GM13976 (cell line): ENCODE measurements around the gene ZNF385D.

Experiments
- DNase-seq: peaks from one replicate; pipeline ENCODE4 v3.0.0; 2012; ENCODE audit warnings: low spot score
- in situ Hi-C: fragments of 300-500 bp; cut with MboI; formaldehyde crosslinking; loops from one replicate; pipeline ENCODE4 v1.12.0; 2022; ENCODE audit warnings: low sequenced_read_pairs, mixed read lengths, inconsistent platforms; ENCODE audit not compliant: unreplicated experiment
- TF ChIP-seq, protein P1 (sequence below): IDR thresholded peaks from 2 replicates; pipeline ENCODE4 v1.5.1; 2012; ENCODE audit warnings: borderline replicate concordance, mild to moderate bottlenecking; ENCODE audit not compliant: insufficient read depth; ENCODE audit errors: extremely low read depth, missing control alignments, control extremely low read depth

ZNF385D gene

DNA sequence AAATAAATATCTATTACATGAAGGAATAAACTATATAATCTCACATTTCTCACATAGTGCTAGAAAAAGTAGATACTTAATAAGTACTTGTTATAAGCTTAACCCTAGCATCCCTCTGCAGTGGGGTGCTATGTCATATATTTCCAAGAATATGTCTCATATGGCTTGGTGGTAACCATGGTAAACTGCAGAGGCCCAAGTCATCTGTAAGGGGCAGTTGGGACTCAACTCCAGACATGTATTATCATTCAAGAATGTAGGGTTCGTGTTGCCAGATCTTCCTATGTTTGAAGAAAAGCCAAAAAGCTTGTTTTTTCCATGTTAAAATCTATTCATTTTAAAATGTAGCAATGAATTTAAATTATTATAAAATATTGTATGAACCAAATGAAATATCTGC is 46.2 kb downstream of the ZNF385D start:
- no peak for DNase-seq
- TF ChIP-seq, protein P1, sequence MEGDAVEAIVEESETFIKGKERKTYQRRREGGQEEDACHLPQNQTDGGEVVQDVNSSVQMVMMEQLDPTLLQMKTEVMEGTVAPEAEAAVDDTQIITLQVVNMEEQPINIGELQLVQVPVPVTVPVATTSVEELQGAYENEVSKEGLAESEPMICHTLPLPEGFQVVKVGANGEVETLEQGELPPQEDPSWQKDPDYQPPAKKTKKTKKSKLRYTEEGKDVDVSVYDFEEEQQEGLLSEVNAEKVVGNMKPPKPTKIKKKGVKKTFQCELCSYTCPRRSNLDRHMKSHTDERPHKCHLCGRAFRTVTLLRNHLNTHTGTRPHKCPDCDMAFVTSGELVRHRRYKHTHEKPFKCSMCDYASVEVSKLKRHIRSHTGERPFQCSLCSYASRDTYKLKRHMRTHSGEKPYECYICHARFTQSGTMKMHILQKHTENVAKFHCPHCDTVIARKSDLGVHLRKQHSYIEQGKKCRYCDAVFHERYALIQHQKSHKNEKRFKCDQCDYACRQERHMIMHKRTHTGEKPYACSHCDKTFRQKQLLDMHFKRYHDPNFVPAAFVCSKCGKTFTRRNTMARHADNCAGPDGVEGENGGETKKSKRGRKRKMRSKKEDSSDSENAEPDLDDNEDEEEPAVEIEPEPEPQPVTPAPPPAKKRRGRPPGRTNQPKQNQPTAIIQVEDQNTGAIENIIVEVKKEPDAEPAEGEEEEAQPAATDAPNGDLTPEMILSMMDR = no peak
- in situ Hi-C loops = no loop called here

DNA sequence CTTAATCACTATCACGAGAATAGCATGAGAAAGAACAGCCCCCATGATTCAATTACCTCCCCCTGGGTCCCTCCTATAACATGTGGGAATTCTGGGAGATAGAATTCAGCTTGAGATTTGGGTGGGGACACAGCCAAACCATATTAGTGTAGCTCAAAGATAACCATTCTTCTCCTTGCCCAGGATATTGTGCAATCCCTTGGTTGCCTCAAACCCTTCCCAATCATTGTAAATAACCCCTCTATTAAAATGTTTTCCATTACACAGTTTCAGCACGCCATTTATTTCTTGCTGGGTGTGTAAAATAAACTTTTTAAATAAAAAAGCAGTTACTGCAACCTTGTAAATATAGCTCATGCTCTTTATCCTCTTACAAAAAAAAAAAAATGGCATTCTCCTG is 47.7 kb downstream of the ZNF385D start:
- no peak for DNase-seq
- in situ Hi-C loops = no loop called here
- TF ChIP-seq, protein P1 = no peak

DNA sequence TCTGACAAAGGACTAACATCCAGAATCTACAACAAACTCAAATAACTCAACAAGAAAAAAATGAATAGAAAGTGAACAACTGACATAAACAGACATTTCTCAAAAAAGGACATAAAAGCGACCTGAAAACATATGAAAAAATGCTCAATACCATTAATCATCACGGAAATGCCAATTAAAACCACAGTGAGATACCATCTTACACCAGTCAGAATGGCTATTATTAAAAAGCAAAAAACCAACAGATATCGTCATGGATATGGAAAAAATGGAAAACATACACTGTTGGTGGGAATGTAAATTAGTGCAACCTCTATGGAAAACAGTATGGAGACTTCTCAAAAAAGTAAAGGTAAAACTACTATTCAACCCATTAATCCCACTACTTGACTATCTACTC is 53.3 kb downstream of the ZNF385D start:
- in situ Hi-C loops = no loop called here
- DNase-seq = no peak
- TF ChIP-seq, protein P1 = no peak

DNA sequence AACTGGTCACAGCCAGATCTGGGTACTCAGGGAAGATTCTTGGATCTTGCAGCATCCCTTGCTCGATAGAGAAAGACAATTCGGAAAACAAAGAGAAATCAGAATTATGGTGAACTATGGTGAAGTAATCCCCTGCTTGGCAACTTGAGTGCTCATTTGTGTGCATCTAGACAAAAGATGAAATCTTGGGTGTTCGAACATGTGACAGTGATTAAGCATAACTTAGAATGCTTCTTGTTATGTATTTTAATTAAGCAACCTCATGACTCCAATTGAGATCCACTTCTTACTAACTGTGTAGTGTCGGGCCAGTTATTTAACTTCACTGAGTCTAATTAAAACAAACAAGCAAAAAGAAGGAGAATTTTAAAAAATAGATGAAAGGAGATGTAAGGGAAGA is 56.5 kb downstream of the ZNF385D start:
- DNase-seq = no peak
- in situ Hi-C loops = no loop called here
- TF ChIP-seq, protein P1 = no peak

DNA sequence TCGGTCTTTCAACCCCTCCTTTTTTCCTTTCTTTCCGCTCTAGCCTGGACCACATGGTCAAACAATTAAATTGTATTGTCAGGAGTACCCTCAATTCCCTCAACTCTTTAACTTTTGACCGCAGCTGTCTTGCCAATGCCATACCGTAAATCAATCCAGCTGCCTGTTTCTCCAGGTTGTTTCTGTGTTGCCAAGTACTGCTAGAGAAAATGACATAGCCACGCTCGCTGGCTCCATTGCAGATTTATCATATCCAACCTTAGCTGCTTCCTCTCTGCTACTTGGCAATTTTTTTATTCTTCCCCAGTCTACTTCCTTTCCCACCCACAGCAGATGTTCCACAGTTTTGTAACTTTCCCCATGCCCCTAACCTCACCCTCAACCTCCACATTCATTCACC is 60.0 kb downstream of the ZNF385D start:
- TF ChIP-seq, protein P1 = no peak
- in situ Hi-C loops = no loop called here
- DNase-seq = no peak

DNA sequence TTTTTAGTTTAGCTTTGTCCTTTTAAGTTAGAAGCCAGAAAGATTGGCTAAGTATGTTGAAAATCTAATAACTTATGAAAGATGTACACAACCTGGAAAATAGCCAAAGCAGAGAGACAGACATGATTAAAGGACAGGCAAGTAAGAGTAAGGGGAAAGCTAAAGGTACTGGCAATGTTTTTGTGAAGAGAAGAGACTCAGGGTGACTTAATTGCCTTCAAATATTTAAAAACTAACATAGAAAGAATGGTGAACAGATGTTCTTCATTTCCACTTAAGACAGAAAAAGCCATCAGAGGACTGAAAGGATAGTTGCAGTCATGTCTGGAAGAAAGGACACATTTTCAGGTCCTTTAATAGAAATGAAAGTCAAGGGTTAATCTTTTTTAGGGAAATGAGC is 68.8 kb downstream of the ZNF385D start:
- TF ChIP-seq, protein P1 = no peak
- DNase-seq = no peak
- in situ Hi-C loops = no loop called here

DNA sequence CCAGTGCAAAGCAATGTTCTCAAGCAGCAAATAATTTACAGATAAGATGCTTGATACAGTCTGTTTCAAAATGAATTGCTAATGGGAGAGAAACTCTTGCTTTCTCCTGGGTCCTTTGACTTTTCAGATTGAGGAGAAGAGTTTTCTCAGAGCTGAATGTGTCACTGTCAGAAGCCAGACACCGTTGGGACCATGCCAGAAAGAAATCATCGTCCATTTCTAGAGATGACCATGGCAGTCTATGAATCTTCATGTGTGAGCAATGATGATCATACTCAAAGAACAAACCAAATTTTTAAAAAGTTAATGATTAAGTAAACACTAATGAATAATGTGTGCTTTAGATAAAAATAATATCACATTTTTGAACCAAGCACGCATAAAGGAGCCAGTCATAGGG is 77.6 kb downstream of the ZNF385D start:
- TF ChIP-seq, protein P1 = no peak
- DNase-seq = no peak
- in situ Hi-C loops = no loop called here
